NT2/D1 (cell line): ENCODE results near the gene CALD1.

ENCODE experiments used
- DNase-seq: peaks from one replicate; pipeline ENCODE4 v3.0.0-alpha.2; 2011; ENCODE audit warnings: low read depth, low spot score
- H3K27me3 ChIP-seq: 2 replicates; pipeline ENCODE4 v1.6.0; 2011; ENCODE audit warnings: mild to moderate bottlenecking; ENCODE audit not compliant: insufficient read length, insufficient read depth
- H3K36me3 ChIP-seq: 2 replicates; pipeline ENCODE4 v1.6.1; 2011; ENCODE audit warnings: mild to moderate bottlenecking, low read length, mixed read lengths; ENCODE audit not compliant: insufficient read depth, insufficient read length
- H3K4me1 ChIP-seq: 2 replicates; pipeline ENCODE4 v1.5.1; 2011; ENCODE audit not compliant: insufficient read depth, insufficient read length
- H3K4me3 ChIP-seq: 2 replicates; pipeline ENCODE4 v1.5.1; 2011; ENCODE audit warnings: low read depth; ENCODE audit not compliant: insufficient read length
- H3K9ac ChIP-seq: 2 replicates; pipeline ENCODE4 v1.6.0; 2011; ENCODE audit warnings: low read depth; ENCODE audit not compliant: insufficient read length
- H3K9me3 ChIP-seq: 2 replicates; pipeline ENCODE4 v1.5.1; 2011; ENCODE audit warnings: mild to moderate bottlenecking, low read length; ENCODE audit not compliant: insufficient read depth
- SUZ12 ChIP-seq: IDR thresholded peaks from 2 replicates; pipeline ENCODE4 v1.6.1; 2011; ENCODE audit not compliant: insufficient read length, insufficient read depth; ENCODE audit errors: extremely low read depth
- YY1 ChIP-seq: IDR thresholded peaks from 2 replicates; pipeline ENCODE4 v1.6.1; 2011; ENCODE audit not compliant: insufficient read length, insufficient read depth
- ZNF274 ChIP-seq: IDR thresholded peaks from 2 replicates; pipeline ENCODE4 v1.6.1; 2011; ENCODE audit warnings: mild to moderate bottlenecking, low read depth, low read length

CALD1 gene

DNA sequence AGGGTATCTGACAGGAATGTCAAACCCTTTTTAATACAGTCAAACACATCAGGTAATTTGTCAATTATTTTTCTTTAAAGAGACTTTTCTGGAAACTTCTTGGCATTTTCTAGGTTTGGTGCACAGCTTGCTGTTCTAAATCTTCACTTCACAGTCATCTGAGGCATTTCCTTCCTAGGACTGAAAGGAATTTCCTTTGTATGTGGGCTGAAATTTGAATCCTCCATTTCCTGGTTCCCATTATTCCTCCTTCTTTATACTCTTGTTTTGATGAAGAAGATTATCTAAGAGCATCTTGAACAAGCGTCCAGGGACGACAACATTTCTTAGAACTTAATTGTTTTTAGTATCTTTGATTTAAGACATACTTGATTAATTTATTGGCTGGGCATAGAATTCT, 24.9 kb downstream of the CALD1 start:
- TF ChIP-seq SUZ12: no peak
- TF ChIP-seq ZNF274: no peak
- TF ChIP-seq YY1: no peak
- no peak for DNase-seq
- H3K27me3 ChIP-seq: no peaks in the 10 kb centered on the region
- H3K4me1 ChIP-seq: no peaks in the 10 kb centered on the region
- H3K9ac ChIP-seq: no peak overlapping the region
- peaks cover 38% of the 10 kb centered on the region for H3K36me3 ChIP-seq
- no peak overlapping the region for H3K4me3 ChIP-seq
- no peaks in the 10 kb centered on the region for H3K9me3 ChIP-seq

DNA sequence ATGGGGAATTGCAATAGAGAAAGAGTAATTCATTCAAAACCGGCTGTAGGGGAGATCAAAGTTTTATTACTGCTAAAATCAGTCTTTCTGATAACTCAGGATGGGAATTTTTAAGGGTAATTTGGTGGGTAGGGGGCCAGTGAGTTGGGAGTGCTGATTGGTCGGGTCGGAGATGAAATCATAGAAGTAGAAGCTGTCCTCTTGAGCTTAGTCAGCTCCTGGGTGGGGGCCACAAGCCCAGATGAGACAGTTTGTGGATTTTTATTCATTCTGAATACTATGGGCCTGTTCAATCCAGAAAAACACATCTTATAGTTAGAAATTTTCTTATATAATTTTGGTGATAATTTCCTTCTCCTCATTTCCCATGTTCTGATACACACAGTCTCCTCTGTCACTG, 25.4 kb downstream of the CALD1 start:
- no peak overlapping the region for H3K9ac ChIP-seq
- TF ChIP-seq ZNF274 (no peak), SUZ12 (no peak), YY1 (no peak)
- H3K4me1 ChIP-seq: no peaks in the 10 kb centered on the region
- peaks cover 37% of the 10 kb centered on the region for H3K36me3 ChIP-seq
- no peaks in the 10 kb centered on the region for H3K27me3 ChIP-seq
- no peak overlapping the region for H3K4me3 ChIP-seq
- H3K9me3 ChIP-seq: no peaks in the 10 kb centered on the region
- DNase-seq: no peak

DNA sequence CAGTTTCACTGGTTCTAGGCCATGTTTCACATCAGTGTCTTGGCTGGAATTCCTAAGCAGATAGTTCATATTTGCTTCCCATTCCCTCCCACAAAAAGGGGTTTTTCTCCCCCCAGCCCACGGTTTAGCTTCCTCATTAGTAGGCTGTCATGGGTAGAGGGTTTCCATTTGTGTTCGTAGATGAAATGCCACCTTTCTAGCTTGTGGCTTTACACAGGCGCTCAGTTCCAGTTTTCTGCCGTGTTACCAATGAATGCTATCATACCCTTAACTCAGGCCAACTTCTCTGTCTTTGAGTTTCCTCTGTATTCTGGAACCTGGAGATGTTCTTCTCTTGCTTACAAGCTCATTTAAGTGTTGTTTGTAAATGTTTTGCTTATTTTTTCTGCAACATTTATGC, 26.8 kb downstream of the CALD1 start:
- Histone ChIP-seq H3K9me3 (no peaks in the 10 kb centered on the region), H3K9ac (no peak overlapping the region), H3K4me3 (no peak overlapping the region), H3K27me3 (no peaks in the 10 kb centered on the region), H3K36me3 (peaks cover 45% of the 10 kb centered on the region), H3K4me1 (no peaks in the 10 kb centered on the region)
- no peak for DNase-seq
- TF ChIP-seq YY1 (no peak), ZNF274 (no peak), SUZ12 (no peak)

DNA sequence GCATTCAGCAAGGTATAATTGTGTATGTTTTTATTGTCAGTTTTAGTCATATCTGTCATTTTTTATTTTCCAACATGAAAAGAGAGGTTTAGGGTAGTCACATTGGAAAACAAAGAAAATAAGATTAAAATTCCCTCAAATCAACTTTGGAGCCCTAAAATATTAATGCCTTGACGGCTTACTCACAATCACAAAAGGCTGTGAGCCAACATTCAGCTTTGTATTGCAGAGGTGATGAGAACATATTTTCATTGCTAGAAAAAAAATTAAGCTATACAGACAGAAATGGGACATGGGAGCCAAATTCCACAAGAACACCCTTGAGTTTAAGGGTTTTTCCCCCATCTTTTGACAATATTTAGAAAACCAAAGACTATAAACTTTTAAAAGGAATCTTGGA, 30.2 kb downstream of the CALD1 start:
- Histone ChIP-seq H3K4me3 (no peak overlapping the region), H3K27me3 (no peaks in the 10 kb centered on the region), H3K36me3 (peaks cover 59% of the 10 kb centered on the region), H3K9ac (no peak overlapping the region), H3K9me3 (no peaks in the 10 kb centered on the region), H3K4me1 (no peaks in the 10 kb centered on the region)
- TF ChIP-seq ZNF274 (no peak), YY1 (no peak), SUZ12 (no peak)
- no peak for DNase-seq

DNA sequence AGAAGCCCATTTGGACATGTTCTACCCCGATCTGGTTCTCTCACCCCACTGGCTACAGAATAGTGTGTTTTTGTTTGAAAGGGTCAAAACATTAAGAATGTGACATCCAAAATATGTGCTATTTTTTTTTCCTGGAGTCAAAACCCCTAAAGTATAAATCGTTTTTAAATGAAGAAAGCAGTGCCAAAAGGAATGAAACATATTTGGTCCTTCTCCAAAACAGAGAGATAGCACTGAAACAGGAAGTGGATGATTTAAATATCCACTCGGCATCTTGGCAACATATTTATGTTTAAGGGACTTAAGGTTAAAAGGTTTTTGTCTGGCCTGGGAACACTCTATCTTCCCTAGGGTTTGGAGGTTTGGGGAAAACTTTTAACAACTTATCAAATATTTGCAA, 32.3 kb downstream of the CALD1 start:
- Histone ChIP-seq H3K4me3 (no peak overlapping the region), H3K9ac (no peak overlapping the region), H3K36me3 (peaks cover 66% of the 10 kb centered on the region), H3K4me1 (no peaks in the 10 kb centered on the region), H3K9me3 (no peaks in the 10 kb centered on the region), H3K27me3 (no peaks in the 10 kb centered on the region)
- TF ChIP-seq YY1: no peak
- TF ChIP-seq ZNF274: no peak
- no peak for TF ChIP-seq SUZ12
- DNase-seq: no peak

DNA sequence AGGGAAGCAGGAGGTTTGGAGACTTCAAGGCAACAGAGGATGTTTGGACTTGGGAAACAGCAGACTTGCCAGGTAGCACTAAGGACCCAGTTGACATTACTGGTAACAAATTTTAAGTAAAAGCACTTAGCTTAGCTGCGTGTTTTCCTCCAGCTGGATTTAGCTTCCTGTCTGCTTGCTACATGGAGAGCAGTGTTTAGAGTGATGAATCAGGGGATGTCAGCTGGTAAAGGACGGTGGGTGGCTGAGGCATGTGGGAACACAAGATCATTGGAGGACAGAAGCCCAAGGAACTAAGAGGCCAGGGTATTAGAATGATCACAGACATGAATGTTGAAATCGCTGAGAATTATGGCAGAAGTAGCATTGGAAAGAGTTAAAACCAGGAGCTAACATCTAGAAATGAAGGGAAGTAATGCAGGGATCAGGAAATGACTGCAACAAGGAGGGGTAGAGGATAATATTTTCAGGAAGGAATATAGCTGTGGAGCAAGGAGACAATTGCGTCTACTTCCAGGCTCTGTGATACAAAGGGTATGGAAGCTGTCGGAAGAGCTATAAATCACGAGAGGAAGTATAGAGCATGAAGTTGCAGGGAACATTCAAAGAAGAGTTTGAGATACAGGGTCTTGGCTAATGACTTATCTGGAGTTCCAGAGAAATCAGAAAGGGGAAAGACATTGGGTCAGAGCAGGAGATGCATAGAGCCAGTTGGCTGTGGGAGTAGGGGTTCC, 34.4 kb downstream of the CALD1 start:
- no peak overlapping the region for H3K9ac ChIP-seq
- TF ChIP-seq YY1 (no peak), SUZ12 (no peak), ZNF274 (no peak)
- peaks cover 75% of the 10 kb centered on the region for H3K36me3 ChIP-seq
- no peaks in the 10 kb centered on the region for H3K27me3 ChIP-seq
- no peak overlapping the region for H3K4me3 ChIP-seq
- no peak for DNase-seq
- no peaks in the 10 kb centered on the region for H3K4me1 ChIP-seq
- H3K9me3 ChIP-seq: no peaks in the 10 kb centered on the region

DNA sequence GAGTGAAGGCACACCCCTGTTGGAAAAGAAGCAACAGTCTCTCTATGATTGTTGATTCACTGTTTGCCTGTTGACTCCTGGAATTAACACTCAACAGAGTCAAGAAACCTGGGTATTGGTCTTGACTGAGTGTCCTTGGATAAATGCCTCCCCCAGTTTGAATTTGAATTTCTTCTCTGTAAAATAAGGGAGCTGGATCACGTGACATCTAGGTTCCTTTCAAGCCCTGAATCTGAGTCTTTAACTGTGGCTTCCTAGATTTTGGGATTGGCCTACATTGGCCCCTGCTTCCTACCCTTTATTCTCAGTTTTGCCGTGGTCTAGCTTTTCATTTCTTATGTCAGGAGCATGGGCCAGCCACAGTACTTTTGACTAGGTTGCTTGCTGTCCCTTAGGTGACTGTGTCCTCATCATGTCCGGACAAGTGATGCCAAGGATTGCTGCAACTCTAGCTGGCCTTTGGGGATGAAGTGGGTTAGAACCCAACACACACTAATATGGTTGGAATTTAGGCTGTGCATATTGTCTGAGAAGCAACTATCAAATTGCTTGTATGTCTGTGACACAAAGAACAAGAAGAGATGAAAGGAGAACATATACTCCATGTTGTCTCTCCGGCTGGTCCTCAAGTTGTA, 35.4 kb downstream of the CALD1 start:
- no peaks in the 10 kb centered on the region for H3K4me1 ChIP-seq
- DNase-seq: no peak
- no peak overlapping the region for H3K9ac ChIP-seq

More for the DNA sequence above, 35.4 kb downstream of the CALD1 start:
- Histone ChIP-seq H3K36me3 (peaks cover 82% of the 10 kb centered on the region), H3K4me3 (no peak overlapping the region), H3K27me3 (no peaks in the 10 kb centered on the region), H3K9me3 (no peaks in the 10 kb centered on the region)
- TF ChIP-seq YY1: no peak
- TF ChIP-seq SUZ12: no peak
- TF ChIP-seq ZNF274: no peak
